ENCODE measurements around the gene CDH4.

DNA sequence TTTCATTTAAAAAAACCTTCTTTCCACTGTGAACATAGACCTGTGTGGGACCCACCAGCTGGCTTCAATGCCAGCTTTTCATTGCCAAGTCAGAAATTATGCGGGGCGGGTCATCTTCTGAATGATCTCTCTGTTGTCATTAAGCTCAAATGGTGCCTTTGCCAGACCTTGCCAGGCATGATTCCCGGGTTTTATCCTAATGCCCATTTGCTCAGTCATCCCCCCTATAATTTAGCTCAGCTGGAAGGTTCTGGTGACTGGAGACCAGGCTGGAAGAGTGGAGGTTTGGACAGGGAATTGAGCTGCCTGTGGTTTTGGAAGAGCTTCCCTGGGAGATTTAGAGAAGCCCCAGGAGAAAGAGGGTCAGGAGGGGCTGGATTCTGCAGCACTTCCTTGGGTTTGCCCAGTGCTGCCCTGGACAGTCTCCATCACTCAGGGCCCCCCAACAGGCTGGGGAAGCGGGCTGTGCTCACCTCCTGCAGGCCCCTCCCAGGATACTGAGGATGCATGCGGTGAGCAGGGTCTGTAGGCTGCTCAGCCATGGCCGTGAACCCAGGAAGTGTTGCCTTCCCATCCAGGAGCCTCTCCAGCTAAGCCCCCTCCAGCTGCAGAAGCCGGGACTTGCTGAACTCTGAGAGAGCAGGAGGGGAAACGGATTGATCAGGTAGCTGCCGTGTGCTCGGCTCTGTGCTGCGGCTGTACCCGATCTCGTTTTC, 273.0 kb downstream of the CDH4 start:
- TF ChIP-seq, protein P1, sequence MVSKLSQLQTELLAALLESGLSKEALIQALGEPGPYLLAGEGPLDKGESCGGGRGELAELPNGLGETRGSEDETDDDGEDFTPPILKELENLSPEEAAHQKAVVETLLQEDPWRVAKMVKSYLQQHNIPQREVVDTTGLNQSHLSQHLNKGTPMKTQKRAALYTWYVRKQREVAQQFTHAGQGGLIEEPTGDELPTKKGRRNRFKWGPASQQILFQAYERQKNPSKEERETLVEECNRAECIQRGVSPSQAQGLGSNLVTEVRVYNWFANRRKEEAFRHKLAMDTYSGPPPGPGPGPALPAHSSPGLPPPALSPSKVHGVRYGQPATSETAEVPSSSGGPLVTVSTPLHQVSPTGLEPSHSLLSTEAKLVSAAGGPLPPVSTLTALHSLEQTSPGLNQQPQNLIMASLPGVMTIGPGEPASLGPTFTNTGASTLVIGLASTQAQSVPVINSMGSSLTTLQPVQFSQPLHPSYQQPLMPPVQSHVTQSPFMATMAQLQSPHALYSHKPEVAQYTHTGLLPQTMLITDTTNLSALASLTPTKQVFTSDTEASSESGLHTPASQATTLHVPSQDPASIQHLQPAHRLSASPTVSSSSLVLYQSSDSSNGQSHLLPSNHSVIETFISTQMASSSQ (IDR thresholded peaks at IDR 0.05; ENCODE audit: low read depth), result no peak
- TF ChIP-seq, protein P1 (CRISPR knock-in tag; IDR thresholded peaks at IDR 0.05; ENCODE audit: borderline replicate concordance), result no peak
- TF ChIP-seq FOSL1 (CRISPR knock-in tag; IDR thresholded peaks at IDR 0.05; ENCODE audit: borderline replicate concordance) (no peak), JUNB (CRISPR knock-in tag; IDR thresholded peaks at IDR 0.05; ENCODE audit: borderline replicate concordance) (no peak)
- TF ChIP-seq, protein P2, sequence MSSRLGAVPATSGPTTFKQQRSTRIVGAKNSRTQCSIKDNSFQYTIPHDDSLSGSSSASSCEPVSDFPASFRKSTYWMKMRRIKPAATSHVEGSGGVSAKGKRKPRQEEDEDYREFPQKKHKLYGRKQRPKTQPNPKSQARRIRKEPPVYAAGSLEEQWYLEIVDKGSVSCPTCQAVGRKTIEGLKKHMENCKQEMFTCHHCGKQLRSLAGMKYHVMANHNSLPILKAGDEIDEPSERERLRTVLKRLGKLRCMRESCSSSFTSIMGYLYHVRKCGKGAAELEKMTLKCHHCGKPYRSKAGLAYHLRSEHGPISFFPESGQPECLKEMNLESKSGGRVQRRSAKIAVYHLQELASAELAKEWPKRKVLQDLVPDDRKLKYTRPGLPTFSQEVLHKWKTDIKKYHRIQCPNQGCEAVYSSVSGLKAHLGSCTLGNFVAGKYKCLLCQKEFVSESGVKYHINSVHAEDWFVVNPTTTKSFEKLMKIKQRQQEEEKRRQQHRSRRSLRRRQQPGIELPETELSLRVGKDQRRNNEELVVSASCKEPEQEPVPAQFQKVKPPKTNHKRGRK (CRISPR knock-in tag; IDR thresholded peaks at IDR 0.05), result no peak
- TF ChIP-seq, protein P3, sequence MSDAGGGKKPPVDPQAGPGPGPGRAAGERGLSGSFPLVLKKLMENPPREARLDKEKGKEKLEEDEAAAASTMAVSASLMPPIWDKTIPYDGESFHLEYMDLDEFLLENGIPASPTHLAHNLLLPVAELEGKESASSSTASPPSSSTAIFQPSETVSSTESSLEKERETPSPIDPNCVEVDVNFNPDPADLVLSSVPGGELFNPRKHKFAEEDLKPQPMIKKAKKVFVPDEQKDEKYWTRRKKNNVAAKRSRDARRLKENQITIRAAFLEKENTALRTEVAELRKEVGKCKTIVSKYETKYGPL (CRISPR knock-in tag; IDR thresholded peaks at IDR 0.05), result no peak

Data from HepG2 (cell line).